ENCODE data around the gene OR51A4. TPM values are rescaled to one million over a fixed set of nuclear protein-coding genes. Genes with fewer than 3 reads are reported as not detected.

OR51A4 gene
- total and polyA plus RNA-seq, 2 of the 13 experiments (the other 11 are each of a cell fraction or from before 2014, with no cell fraction given) = not detected

DNA sequence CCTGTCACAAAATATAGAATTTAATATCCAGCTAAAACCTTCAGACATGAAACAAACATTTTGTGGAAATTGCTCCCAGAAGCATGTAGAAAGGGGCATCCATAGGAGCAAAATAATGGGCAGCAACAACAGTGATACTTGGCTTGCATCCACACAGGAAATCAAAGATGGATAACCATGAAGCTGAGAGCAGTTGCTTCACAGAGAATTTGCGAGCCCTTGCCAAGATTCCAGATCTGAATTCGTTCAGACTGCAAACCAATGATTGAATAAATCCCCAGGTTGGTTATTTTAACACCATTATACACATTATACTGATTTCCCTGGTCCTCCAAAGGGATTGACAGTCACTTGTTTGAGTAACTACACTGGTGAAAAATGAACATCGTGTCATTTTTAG, 31.6 kb upstream of the OR51A4 start:
- Histone ChIP-seq H3K9ac (ENCODE audit: insufficient read depth, low read depth, low read length) (no peak overlapping the region), H3K79me2 (ENCODE audit: insufficient read depth, low read length) (no peaks in the 10 kb centered on the region), H3K27ac (ENCODE audit: extremely low read length, insufficient read depth, low read length) (no peak overlapping the region), H3K4me1 (ENCODE audit: insufficient read depth, low read length) (no peaks in the 10 kb centered on the region), H3K9me3 (ENCODE audit: low read length) (no peaks in the 10 kb centered on the region), H2AFZ (ENCODE audit: low read length) (no peak overlapping the region), H3K4me3 (replicated peaks in 1 of 3; ENCODE audit: insufficient read depth in 1 of 3, low read depth in 2 of 3, low read length in 3 of 3) (no peak overlapping the region), H3K27me3 (ENCODE audit: control insufficient read depth in 1 of 2, insufficient read depth in 2 of 2, low read length in 2 of 2) (no peaks in the 10 kb centered on the region), H3K4me2 (ENCODE audit: low read depth, low read length) (no peak overlapping the region), H3K36me3 (replicated peaks in 1 of 2; ENCODE audit: control insufficient read depth in 1 of 2, insufficient read depth in 2 of 2, low read length in 2 of 2) (no peaks in the 10 kb centered on the region), H4K20me1 (ENCODE audit: insufficient read depth, low read length) (no peaks in the 10 kb centered on the region)
- CTCF ChIA-PET (ENCODE audit: low intra/inter-chr PET ratio, low total read pairs) = no interaction called here
- intact Hi-C loops (cut with micrococcal nuclease; ENCODE audit: unreplicated experiment) (no loop called here), in situ Hi-C loops (cut with HindIII; ENCODE audit: extremely low pct_ligation_motif_present, low pct_unique_long_range_greater_than_20kb) (no loop called here)
- DNase-seq (ENCODE audit: low spot score) (no peak), FAIRE-seq (no peak), ATAC-seq (no peak)
- no TSS peak for BruUV-seq (replicated peaks)
- TF ChIP-seq, protein P1, sequence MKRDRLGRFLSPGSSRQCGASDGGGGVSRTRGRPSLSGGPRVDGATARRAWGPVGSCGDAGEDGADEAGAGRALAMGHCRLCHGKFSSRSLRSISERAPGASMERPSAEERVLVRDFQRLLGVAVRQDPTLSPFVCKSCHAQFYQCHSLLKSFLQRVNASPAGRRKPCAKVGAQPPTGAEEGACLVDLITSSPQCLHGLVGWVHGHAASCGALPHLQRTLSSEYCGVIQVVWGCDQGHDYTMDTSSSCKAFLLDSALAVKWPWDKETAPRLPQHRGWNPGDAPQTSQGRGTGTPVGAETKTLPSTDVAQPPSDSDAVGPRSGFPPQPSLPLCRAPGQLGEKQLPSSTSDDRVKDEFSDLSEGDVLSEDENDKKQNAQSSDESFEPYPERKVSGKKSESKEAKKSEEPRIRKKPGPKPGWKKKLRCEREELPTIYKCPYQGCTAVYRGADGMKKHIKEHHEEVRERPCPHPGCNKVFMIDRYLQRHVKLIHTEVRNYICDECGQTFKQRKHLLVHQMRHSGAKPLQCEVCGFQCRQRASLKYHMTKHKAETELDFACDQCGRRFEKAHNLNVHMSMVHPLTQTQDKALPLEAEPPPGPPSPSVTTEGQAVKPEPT (CRISPR knock-in tag; IDR thresholded peaks at IDR 0.05; ENCODE audit: low read depth) = no peak
- no peak for TF ChIP-seq ZNF281 (CRISPR knock-in tag; IDR thresholded peaks at IDR 0.05; ENCODE audit: borderline replicate concordance)
- no peak for TF ChIP-seq TOPORS (CRISPR knock-in tag; IDR thresholded peaks at IDR 0.05)
- TF ChIP-seq TSC22D2 (CRISPR knock-in tag; IDR thresholded peaks at IDR 0.05; ENCODE audit: borderline replicate concordance) = no peak
- TF ChIP-seq, protein P2, sequence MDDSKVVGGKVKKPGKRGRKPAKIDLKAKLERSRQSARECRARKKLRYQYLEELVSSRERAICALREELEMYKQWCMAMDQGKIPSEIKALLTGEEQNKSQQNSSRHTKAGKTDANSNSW (CRISPR knock-in tag; IDR thresholded peaks at IDR 0.05; ENCODE audit: borderline replicate concordance) = no peak
- TF ChIP-seq, protein P3, sequence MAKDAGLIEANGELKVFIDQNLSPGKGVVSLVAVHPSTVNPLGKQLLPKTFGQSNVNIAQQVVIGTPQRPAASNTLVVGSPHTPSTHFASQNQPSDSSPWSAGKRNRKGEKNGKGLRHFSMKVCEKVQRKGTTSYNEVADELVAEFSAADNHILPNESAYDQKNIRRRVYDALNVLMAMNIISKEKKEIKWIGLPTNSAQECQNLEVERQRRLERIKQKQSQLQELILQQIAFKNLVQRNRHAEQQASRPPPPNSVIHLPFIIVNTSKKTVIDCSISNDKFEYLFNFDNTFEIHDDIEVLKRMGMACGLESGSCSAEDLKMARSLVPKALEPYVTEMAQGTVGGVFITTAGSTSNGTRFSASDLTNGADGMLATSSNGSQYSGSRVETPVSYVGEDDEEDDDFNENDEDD (CRISPR knock-in tag; IDR thresholded peaks at IDR 0.05; ENCODE audit: borderline replicate concordance) = no peak
- TF ChIP-seq GABPB1 (CRISPR knock-in tag; IDR thresholded peaks at IDR 0.05) = no peak
- no peak for TF ChIP-seq TRAFD1 (CRISPR knock-in tag; IDR thresholded peaks at IDR 0.05; ENCODE audit: borderline replicate concordance)
- TF ChIP-seq SRSF4 (IDR thresholded peaks at IDR 0.05; ENCODE audit: low read depth, low read length, poor library complexity, severe bottlenecking) = no peak
- POLR2A ChIA-PET = no interaction called here
- 4% methylated on average over 3 of the region's 3 CpGs for WGBS (ENCODE audit: low lambda C conversion rate)

All from HepG2 (cell line).